SK-N-MC (cell line): ENCODE results near the gene SCFD2.

Experiments used
- EZH2 ChIP-seq: fragments of 200-600 bp; sonication (generic); IDR thresholded peaks from one replicate; pipeline ENCODE4 v1.6.1; 2017; ENCODE audit warnings: antibody characterized with exemption
- FOXP2 ChIP-seq: optimal IDR thresholded peaks from 2 replicates; pipeline ENCODE3; 2011; ENCODE audit warnings: mild to moderate bottlenecking, moderate library complexity; ENCODE audit not compliant: insufficient read depth; ENCODE audit errors: extremely low read length, control extremely low read depth
- POLR2AphosphoS5 ChIP-seq: IDR thresholded peaks from 2 replicates; pipeline ENCODE4 v1.6.1; 2012; ENCODE audit warnings: mild to moderate bottlenecking, low read depth, low read length, borderline replicate concordance

DNA sequence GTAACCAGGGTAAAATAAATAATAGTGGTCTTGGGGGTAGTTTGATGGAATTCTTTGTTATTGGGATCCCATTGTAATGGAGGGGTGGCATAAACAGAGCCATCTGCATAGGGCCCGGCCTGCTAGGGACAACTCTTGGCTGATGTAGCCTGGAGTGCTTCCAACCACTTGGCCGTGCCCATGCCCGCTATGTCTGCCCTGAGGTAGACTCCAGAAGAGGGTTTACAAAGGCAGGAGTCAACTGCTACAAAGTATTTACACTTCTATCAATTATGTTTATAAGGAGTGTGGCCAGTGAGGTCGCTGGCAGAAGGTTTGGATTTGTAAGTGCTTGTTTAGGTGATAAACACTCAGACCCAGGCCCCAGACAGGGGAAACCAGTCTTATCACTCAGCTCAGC lies 495.6 kb downstream of the SCFD2 start:
- no peak for TF ChIP-seq EZH2
- no peak for TF ChIP-seq POLR2AphosphoS5
- no peak for TF ChIP-seq FOXP2
